A549 (cell line): ENCODE data around the gene ABCA1. TPM values are rescaled to one million over a fixed set of nuclear protein-coding genes. Genes with fewer than 3 reads are reported as not detected.

Experiments
- ATAC-seq, 2 experiments: fragments of 200-7000 bp in 1 of 2; fragments of >200 bp in 1 of 2; cut with Nextera tagmentation in 1 of 2; cut with Tn5 transposase in 1 of 2; 3 replicates each; pipeline versions ENCODE4 v1.8.0 to v1.9.1; 2018 to 2020; ENCODE audit warnings: mild to moderate bottlenecking in 1 of 2, moderate library complexity in 1 of 2
- CTCF ChIA-PET: fragments of 300-600 bp; sonication (Branson Sonifier 250); formaldehyde crosslinking; extraction: SDS; loops from one replicate; lab custom pipeline; 2021; ENCODE audit warnings: antibody characterized with exemption, inconsistent platforms; lab: Yijun Ruan, JAX
- POLR2A ChIA-PET: fragments of 350-600 bp; formaldehyde crosslinking; extraction: SDS; loops from one replicate; lab custom pipeline; 2021; ENCODE audit warnings: antibody characterized with exemption, inconsistent platforms; lab: Yijun Ruan, JAX
- DNase-seq, 2 experiments: peaks; one replicate each; pipeline versions ENCODE4 v3.0.0 to v3.0.0-alpha.2; 2011 to 2016; ENCODE audit warnings: low read depth in 1 of 2, low spot score in 1 of 2
- FAIRE-seq: peaks from 2 replicates; lab custom pipeline; 2011; peaks lifted over from hg19 to GRCh38; lab: Jason Lieb, UNC
- H3K27ac ChIP-seq, 2 experiments: fragments of >200 bp; sonication (Bioruptor Twin); formaldehyde crosslinking; 3 replicates each; pipeline ENCODE4 v1.5.1; 2016 to 2017
- H3K4me1 ChIP-seq: fragments of >200 bp; sonication (Bioruptor Twin); formaldehyde crosslinking; 3 replicates; pipeline ENCODE4 v1.6.1; 2016
- H3K4me2 ChIP-seq: fragments of >200 bp; sonication (Bioruptor Twin); formaldehyde crosslinking; 3 replicates; pipeline ENCODE4 v1.6.1; 2016
- H3K4me3 ChIP-seq: fragments of >200 bp; sonication (Bioruptor Twin); formaldehyde crosslinking; 3 replicates; pipeline ENCODE4 v1.5.1; 2016
- H3K9me3 ChIP-seq: fragments of >200 bp; sonication (Bioruptor Twin); formaldehyde crosslinking; 3 replicates; pipeline ENCODE4 v1.6.1; 2016
- CHD4 ChIP-seq: fragments of 200-600 bp; sonication (generic); IDR thresholded peaks from 2 replicates; pipeline ENCODE4 v1.6.1; 2016; ENCODE audit warnings: antibody characterized with exemption, mild to moderate bottlenecking, borderline replicate concordance
- HEYL ChIP-seq: fragments of 250-450 bp; sonication (Bioruptor Pico); IDR thresholded peaks from 2 replicates; pipeline ENCODE4 v1.8.0; 2021; ENCODE audit warnings: mild to moderate bottlenecking, moderate library complexity
- HOXB13 ChIP-seq: fragments of 250-450 bp; sonication (Bioruptor Pico); IDR thresholded peaks from 2 replicates; pipeline ENCODE4 v1.5.0; 2020; ENCODE audit warnings: low read depth, mild to moderate bottlenecking, moderate library complexity
- JUN ChIP-seq, 2 experiments: fragments of >200 bp; sonication (Bioruptor Twin); formaldehyde crosslinking; IDR thresholded peaks; 2 replicates in 1 of 2; 3 replicates in 1 of 2; pipeline ENCODE4 v1.6.1; 2016 to 2017
- MAZ ChIP-seq: fragments of 150-350 bp; IDR thresholded peaks from 2 replicates; pipeline ENCODE4 v1.6.1; 2014; ENCODE audit warnings: antibody characterized with exemption, low read depth, low read length, borderline replicate concordance
- NPAS2 ChIP-seq: fragments of 250-450 bp; sonication (Bioruptor Pico); IDR thresholded peaks from 2 replicates; pipeline ENCODE4 v1.8.0; 2022; ENCODE audit warnings: mild to moderate bottlenecking, moderate library complexity, borderline replicate concordance
- PHF8 ChIP-seq: fragments of 200-600 bp; sonication (generic); IDR thresholded peaks from 2 replicates; pipeline ENCODE4 v1.6.1; 2016; ENCODE audit warnings: low read depth, mild to moderate bottlenecking, antibody characterized with exemption, moderate library complexity, borderline replicate concordance
- POLR2A ChIP-seq: IDR thresholded peaks from 2 replicates; pipeline ENCODE4 v1.6.1; 2012; ENCODE audit warnings: mild to moderate bottlenecking, low read length
- RARB ChIP-seq: fragments of 250-450 bp; sonication (Bioruptor Pico); IDR thresholded peaks from 2 replicates; pipeline ENCODE4 v1.8.0; 2021; ENCODE audit warnings: mild to moderate bottlenecking, moderate library complexity
- SMC3 ChIP-seq: fragments of >200 bp; sonication (Bioruptor Twin); formaldehyde crosslinking; IDR thresholded peaks from 3 replicates; pipeline ENCODE4 v1.6.1; 2018; ENCODE audit warnings: inconsistent platforms
- ZC3H11A ChIP-seq: fragments of 450-650 bp; IDR thresholded peaks from 2 replicates; pipeline ENCODE4 v1.6.1; 2014; ENCODE audit warnings: antibody characterized with exemption, mild to moderate bottlenecking
- WGBS: methylation state at CpG from one replicate; pipeline ENCODE4 v1.1.6; 2017; ENCODE audit errors: missing lambda C conversion rate; 5-methylcytosine and 5-hydroxymethylcytosine counted together
- polyA plus RNA-seq, 4 experiments: library from polyadenylated mRNA; depleted of rRNA in 3 of 4; stranded (reverse); fragments of >200 nt; fragmentation: RNase III in 1 of 4; extraction: RNeasy Plus Mini Kit Qiagen cat#74134 plus additional on column Dnase treatment in 1 of 4; gene quantifications; 2 replicates in 3 of 4; 3 replicates in 1 of 4; pipeline ENCODE4 v1.2.3, GENCODE V29; 2011 to 2017
- TF ChIP-seq, protein P1 (sequence below): fragments of 200-600 bp; sonication (generic); IDR thresholded peaks from 2 replicates; pipeline ENCODE4 v1.6.1; 2016; ENCODE audit warnings: antibody characterized with exemption, mild to moderate bottlenecking, moderate library complexity
- TF ChIP-seq, protein P2 (sequence below): fragments of 150-350 bp; IDR thresholded peaks from 2 replicates; pipeline ENCODE4 v1.6.1; 2014; ENCODE audit warnings: low read depth, mild to moderate bottlenecking, low read length
- TF ChIP-seq, protein P3 (sequence below): fragments of >200 bp; sonication (Bioruptor Twin); formaldehyde crosslinking; IDR thresholded peaks from 3 replicates; pipeline ENCODE4 v1.6.1; 2016
- TF ChIP-seq, protein P4 (sequence below): IDR thresholded peaks from 2 replicates; pipeline ENCODE4 v1.6.1; 2012
- TF ChIP-seq, protein P5 (sequence below): IDR thresholded peaks from 2 replicates; pipeline ENCODE4 v1.6.1; 2012
- TF ChIP-seq, protein P6 (sequence below): fragments of >200 bp; sonication (Bioruptor Twin); formaldehyde crosslinking; IDR thresholded peaks from 2 replicates; pipeline ENCODE4 v1.6.1; 2016
- TF ChIP-seq, protein P7 (sequence below): fragments of 250-450 bp; sonication (Bioruptor Pico); IDR thresholded peaks from 2 replicates; pipeline ENCODE4 v1.5.0; 2021; ENCODE audit warnings: mild to moderate bottlenecking, moderate library complexity, borderline replicate concordance

ABCA1 gene
- polyA plus RNA-seq, 2 of the 4 experiments (the other 2 are of a cell fraction): 3.6 to 12.0 TPM

DNA sequence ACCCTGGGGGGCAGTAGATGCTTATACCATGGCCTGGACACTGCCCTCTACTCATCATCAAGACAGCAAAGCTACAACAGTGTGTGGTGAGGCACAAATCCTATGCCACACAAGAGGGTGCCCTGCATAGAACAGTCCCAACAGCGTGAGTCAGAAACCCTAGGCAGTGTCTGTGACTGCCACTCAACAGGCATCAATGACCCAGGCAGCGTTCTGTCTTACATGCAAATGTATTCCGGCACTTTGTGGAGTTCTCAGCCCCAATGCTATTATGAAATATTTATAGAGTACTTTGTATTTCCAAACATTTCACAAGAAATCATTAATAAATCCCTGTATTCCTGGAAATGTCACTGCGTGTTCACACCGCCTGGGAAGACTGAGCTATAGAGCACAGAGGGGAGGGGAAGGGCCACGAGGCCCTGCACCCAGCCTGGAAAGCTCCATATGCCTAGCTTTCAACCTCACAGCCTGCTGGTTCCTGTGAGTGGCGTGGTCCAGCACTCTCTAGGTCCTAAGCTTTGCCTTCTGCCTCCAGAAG is 86.3 kb downstream of the ABCA1 start:
- CTCF ChIA-PET: interaction anchor here (4.0 kb wide), 1 partner anchor 22 kb away, joined by 18 read pairs; no protein-coding TSS in a partner anchor
- H3K9me3 ChIP-seq: no peaks in the 10 kb centered on the region
- FAIRE-seq: no peak
- WGBS: 74% methylated on average over 7 of the region's 7 CpGs
- no peak for TF ChIP-seq RARB
- TF ChIP-seq NPAS2 (CRISPR knock-in tag): no peak
- TF ChIP-seq MAZ: no peak
- TF ChIP-seq, protein P1, sequence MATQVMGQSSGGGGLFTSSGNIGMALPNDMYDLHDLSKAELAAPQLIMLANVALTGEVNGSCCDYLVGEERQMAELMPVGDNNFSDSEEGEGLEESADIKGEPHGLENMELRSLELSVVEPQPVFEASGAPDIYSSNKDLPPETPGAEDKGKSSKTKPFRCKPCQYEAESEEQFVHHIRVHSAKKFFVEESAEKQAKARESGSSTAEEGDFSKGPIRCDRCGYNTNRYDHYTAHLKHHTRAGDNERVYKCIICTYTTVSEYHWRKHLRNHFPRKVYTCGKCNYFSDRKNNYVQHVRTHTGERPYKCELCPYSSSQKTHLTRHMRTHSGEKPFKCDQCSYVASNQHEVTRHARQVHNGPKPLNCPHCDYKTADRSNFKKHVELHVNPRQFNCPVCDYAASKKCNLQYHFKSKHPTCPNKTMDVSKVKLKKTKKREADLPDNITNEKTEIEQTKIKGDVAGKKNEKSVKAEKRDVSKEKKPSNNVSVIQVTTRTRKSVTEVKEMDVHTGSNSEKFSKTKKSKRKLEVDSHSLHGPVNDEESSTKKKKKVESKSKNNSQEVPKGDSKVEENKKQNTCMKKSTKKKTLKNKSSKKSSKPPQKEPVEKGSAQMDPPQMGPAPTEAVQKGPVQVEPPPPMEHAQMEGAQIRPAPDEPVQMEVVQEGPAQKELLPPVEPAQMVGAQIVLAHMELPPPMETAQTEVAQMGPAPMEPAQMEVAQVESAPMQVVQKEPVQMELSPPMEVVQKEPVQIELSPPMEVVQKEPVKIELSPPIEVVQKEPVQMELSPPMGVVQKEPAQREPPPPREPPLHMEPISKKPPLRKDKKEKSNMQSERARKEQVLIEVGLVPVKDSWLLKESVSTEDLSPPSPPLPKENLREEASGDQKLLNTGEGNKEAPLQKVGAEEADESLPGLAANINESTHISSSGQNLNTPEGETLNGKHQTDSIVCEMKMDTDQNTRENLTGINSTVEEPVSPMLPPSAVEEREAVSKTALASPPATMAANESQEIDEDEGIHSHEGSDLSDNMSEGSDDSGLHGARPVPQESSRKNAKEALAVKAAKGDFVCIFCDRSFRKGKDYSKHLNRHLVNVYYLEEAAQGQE: no peak
- no peak for TF ChIP-seq PHF8
- TF ChIP-seq, all 56 proteins: peak for 0
- POLR2A ChIA-PET: no interaction called here
- no peak overlapping the region for H3K4me2 ChIP-seq
- H3K27ac ChIP-seq: no peak overlapping the region
- no peaks in the 10 kb centered on the region for H3K4me1 ChIP-seq
- DNase-seq (no peak), ATAC-seq (peak in 1 of 2 experiments; percentile 29; a peak in 2 of 6 replicates)
- H3K4me3 ChIP-seq: no peak overlapping the region

DNA sequence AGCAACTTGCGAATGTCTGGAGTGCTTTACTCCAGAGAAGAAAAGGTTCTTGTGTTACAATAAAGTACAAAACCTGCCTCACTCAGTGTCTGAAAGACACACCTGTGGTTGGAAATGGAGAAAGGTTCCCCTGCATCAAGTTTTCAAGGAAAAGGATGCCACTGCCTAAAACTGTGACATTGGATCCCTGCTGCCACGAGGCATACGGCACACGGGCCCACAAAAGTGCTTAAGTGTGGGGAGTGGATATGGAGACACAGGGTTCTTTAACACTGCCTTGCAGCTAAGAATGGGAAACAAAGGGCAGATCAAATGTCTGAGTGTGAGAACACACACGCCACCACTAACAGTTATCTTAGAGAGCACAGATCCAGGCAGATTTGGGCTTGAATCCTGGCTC is 89.0 kb downstream of the ABCA1 start:
- no peak for DNase-seq
- no peaks in the 10 kb centered on the region for H3K9me3 ChIP-seq
- FAIRE-seq: no peak
- H3K4me2 ChIP-seq: no peak overlapping the region
- TF ChIP-seq HEYL (CRISPR knock-in tag) (no peak), NPAS2 (CRISPR knock-in tag) (no peak), POLR2A (no peak), MAZ (no peak)
- TF ChIP-seq, protein P2, sequence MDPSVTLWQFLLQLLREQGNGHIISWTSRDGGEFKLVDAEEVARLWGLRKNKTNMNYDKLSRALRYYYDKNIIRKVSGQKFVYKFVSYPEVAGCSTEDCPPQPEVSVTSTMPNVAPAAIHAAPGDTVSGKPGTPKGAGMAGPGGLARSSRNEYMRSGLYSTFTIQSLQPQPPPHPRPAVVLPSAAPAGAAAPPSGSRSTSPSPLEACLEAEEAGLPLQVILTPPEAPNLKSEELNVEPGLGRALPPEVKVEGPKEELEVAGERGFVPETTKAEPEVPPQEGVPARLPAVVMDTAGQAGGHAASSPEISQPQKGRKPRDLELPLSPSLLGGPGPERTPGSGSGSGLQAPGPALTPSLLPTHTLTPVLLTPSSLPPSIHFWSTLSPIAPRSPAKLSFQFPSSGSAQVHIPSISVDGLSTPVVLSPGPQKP: no peak
- TF ChIP-seq, protein P3, sequence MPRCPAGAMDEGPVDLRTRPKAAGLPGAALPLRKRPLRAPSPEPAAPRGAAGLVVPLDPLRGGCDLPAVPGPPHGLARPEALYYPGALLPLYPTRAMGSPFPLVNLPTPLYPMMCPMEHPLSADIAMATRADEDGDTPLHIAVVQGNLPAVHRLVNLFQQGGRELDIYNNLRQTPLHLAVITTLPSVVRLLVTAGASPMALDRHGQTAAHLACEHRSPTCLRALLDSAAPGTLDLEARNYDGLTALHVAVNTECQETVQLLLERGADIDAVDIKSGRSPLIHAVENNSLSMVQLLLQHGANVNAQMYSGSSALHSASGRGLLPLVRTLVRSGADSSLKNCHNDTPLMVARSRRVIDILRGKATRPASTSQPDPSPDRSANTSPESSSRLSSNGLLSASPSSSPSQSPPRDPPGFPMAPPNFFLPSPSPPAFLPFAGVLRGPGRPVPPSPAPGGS: no peak
- POLR2A ChIA-PET: no interaction called here
- H3K27ac ChIP-seq: no peak overlapping the region
- no peak overlapping the region for H3K4me3 ChIP-seq
- CTCF ChIA-PET: no interaction called here
- ATAC-seq: no peak
- no peaks in the 10 kb centered on the region for H3K4me1 ChIP-seq
- WGBS: 89% methylated on average over 5 of the region's 5 CpGs

DNA sequence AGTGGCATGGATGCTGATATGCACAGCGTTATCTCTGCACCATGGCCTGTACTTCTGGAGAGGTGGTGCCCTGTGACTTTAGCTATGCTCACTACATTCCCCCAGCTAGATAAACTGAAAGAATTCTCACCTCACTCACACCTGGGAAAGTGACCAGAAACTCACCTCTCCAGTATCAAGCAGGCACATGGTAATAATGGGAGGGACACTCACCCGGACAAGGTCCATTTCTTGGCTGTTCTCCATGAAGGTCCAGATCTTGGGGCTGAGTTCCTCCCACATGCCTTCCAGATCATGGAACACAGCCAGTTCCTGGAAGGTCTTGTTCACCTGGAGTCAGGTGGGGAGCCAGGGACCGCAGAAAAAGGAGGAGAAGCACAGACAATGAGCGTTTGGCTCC is 91.2 kb downstream of the ABCA1 start:
- no peaks in the 10 kb centered on the region for H3K4me1 ChIP-seq
- H3K9me3 ChIP-seq: no peaks in the 10 kb centered on the region
- no peak for ATAC-seq
- FAIRE-seq: no peak
- no peak overlapping the region for H3K4me2 ChIP-seq
- ChIA-PET CTCF (no interaction called here), POLR2A (no interaction called here)
- no peak for DNase-seq
- no peak overlapping the region for H3K4me3 ChIP-seq
- 91% methylated on average over 4 of the region's 4 CpGs for WGBS
- H3K27ac ChIP-seq: no peak overlapping the region
- TF ChIP-seq SMC3: no peak
- TF ChIP-seq, protein P4, sequence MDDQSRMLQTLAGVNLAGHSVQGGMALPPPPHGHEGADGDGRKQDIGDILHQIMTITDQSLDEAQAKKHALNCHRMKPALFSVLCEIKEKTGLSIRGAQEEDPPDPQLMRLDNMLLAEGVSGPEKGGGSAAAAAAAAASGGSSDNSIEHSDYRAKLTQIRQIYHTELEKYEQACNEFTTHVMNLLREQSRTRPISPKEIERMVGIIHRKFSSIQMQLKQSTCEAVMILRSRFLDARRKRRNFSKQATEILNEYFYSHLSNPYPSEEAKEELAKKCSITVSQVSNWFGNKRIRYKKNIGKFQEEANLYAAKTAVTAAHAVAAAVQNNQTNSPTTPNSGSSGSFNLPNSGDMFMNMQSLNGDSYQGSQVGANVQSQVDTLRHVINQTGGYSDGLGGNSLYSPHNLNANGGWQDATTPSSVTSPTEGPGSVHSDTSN: no peak
- no peak for TF ChIP-seq JUN (IDR thresholded peaks at IDR 0.05)
- TF ChIP-seq CHD4: no peak
- TF ChIP-seq HOXB13 (CRISPR knock-in tag): no peak
- TF ChIP-seq POLR2A: no peak
- TF ChIP-seq, protein P5, sequence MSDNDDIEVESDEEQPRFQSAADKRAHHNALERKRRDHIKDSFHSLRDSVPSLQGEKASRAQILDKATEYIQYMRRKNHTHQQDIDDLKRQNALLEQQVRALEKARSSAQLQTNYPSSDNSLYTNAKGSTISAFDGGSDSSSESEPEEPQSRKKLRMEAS: no peak
- TF ChIP-seq, protein P1: no peak
- no peak for TF ChIP-seq ZC3H11A
- TF ChIP-seq, protein P6, sequence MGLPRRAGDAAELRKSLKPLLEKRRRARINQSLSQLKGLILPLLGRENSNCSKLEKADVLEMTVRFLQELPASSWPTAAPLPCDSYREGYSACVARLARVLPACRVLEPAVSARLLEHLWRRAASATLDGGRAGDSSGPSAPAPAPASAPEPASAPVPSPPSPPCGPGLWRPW: no peak
- TF ChIP-seq, protein P7, sequence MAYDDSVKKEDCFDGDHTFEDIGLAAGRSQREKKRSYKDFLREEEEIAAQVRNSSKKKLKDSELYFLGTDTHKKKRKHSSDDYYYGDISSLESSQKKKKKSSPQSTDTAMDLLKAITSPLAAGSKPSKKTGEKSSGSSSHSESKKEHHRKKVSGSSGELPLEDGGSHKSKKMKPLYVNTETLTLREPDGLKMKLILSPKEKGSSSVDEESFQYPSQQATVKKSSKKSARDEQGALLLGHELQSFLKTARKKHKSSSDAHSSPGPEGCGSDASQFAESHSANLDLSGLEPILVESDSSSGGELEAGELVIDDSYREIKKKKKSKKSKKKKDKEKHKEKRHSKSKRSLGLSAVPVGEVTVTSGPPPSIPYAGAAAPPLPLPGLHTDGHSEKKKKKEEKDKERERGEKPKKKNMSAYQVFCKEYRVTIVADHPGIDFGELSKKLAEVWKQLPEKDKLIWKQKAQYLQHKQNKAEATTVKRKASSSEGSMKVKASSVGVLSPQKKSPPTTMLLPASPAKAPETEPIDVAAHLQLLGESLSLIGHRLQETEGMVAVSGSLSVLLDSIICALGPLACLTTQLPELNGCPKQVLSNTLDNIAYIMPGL: no peak
